Stimulated activated CD8-positive, alpha-beta memory T cell treated with anti-CD3 and anti-CD28 coated beads, Interleukin-7, amount 100 ng/mL, for 48 hours (primary cell): Measurements from ENCODE around the gene NANOS1.

ENCODE experiments used
- DNase-seq, 2 donors: peaks; one replicate each; pipeline ENCODE4 v3.0.0-alpha.2; 2020; ENCODE audit warnings: low read depth in 1 of 2; ENCODE audit errors: extremely low read depth in 1 of 2

Gene NANOS1

DNA sequence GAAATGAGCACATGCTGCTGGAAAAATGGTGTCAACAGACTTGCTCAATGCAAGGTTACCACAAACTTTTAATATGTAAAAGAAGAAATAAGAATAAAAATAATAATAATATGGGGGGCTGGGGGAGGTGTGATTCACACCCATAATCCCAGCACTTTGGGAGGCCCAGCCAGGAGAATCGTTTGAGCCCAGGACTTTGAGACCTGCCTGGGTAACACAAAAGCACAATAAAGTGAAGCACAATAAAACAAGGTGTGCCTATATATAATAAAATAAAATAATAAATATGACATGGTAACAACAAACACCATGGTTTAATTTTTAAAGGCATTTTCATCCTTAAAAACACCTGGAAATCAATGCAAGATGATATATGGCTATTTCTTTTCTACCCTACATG is 26.0 kb downstream of the NANOS1 start:
- no peak for DNase-seq

DNA sequence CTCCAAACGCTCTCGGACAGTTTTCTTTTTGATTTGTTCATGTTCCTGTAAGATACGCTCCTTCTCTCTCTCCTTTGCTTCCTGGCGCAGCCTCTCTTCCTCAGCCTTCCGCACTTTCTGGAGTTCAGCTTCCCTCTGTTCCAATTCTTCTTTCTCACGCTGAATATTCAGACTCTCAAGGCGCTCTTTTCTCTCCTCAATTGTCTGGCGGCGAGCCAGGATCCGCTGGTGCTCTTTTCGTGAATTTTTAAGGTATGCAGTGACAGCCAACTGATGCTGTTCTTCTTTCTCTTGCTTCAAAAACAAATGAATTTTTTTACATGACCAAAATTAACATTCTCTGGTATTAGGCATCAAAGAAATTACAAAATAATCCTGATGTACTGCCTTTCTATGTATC is 28.5 kb downstream of the NANOS1 start:
- DNase-seq = no peak

DNA sequence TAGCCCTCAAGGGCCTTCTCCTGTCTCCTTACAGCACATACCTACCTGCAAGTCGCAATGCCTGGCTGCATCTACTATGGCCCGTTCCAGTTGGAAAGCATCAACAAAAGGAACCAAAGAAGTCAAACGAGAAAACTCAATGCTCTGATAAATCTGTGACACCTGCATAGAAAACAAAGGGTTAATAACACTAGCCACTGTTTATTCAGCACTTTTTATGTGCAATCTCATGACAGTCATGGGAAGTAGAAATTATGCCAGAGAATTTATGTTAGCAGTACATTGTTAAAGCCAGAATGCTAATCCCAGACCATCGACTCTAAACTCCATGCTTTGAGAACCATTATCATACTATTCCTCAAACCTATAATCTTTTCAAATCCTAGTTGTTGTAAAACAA is 30.0 kb downstream of the NANOS1 start:
- DNase-seq = no peak

DNA sequence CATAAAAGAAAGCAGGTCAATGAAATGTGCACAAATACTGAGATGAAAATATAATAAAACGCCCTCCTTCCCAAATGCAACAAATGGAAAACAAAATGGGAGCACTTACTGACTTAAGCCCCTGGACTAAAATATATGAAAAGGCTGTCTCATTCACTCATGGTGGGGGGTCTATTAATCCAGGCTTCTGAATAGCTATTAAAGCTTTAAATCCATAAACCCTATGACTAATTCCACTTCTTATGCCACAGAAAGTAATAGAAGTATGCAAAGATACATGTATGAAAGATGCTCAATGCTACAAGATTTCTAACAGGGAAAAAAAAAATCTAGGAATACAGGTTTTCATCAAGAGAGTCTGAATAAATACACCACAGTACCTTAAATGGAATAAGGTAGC is 30.6 kb downstream of the NANOS1 start:
- DNase-seq = no peak

DNA sequence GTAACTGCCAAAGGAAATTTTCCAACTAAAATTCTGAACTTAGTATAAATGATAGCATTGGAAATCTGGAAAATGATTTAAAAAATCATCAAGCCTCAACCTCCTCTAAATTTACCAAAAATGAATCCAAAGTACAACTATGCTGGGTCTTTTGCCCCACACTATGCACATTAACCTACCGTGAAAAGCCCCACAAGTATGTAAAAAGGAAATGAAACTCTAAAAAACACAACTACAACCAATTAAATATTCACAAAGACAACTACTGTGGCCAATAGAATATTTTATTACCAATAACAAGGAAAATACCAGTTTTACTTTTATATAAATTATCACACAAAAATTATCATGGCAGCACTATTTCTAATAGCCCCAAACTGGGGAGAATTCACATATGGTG is 31.8 kb downstream of the NANOS1 start:
- DNase-seq = no peak

DNA sequence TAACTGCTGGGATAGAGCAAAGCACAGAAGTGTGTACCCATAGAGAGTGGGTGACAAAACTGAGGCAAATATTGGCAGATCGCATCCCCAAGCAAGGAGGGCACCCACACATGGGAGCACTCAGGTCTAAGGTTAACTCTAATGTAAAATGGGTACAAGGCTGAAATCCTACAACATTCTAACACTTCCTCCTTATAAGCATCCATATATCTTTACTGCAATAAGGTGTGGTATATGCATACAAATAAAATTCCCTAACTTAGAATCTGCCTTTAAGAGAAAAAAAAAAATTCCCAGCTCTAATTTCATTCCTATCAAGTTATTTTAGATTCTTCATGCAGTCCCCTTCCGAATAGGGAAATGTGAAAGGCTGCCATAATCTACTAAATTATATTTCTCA is 32.4 kb downstream of the NANOS1 start:
- no peak for DNase-seq

DNA sequence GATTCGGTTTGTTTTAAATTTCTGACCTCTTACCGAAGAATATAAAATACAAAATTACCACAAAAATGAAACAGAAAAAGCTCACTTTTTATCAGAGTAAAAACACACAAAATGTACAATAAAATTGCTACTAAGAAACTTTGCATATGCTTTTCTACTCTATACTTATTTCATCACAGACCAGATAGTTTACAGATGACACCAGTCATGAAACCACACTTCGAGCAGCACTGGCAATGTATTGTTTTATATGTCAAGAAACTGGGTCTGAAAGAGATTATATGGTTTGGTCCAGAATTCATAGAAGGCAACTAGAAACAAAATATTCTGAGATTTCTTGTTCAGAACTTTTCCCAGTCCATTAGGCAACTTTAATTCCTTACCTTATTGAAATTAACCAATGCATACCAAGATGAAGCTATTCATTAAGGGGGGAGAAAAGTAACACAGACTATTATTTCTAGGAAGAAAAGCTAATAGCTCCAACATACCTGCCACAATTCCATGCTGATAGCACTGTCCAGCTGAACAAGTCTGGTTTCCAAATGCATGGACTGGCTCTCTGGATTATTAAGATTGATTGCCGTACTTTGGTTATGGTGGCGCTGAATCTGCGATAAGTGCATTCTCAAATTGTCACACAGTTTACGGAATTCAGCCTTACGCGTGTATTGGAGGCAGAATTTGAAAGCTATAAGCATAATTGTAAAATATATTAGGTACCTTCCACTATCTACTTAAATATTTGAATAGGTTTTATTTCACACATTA is 41.1 kb downstream of the NANOS1 start:
- no peak for DNase-seq

DNA sequence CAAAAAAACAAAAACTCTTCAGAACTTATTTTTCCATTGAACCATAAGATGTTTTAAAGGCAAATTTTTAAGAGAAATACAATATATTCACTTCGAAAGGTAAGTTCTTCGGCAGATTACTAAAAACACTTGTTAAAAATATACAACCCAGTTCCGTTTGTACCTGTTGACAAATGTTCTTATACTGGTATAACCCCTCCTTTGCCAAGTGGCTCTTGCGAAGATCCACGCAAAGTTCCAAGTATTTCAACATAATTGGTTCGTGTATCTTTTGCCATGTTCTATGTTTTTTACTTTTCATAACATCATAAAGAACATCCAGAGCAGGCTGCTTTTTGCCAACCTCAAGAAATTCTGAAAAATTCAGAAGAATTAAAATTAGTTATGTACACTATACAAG is 44.1 kb downstream of the NANOS1 start:
- DNase-seq = no peak

DNA sequence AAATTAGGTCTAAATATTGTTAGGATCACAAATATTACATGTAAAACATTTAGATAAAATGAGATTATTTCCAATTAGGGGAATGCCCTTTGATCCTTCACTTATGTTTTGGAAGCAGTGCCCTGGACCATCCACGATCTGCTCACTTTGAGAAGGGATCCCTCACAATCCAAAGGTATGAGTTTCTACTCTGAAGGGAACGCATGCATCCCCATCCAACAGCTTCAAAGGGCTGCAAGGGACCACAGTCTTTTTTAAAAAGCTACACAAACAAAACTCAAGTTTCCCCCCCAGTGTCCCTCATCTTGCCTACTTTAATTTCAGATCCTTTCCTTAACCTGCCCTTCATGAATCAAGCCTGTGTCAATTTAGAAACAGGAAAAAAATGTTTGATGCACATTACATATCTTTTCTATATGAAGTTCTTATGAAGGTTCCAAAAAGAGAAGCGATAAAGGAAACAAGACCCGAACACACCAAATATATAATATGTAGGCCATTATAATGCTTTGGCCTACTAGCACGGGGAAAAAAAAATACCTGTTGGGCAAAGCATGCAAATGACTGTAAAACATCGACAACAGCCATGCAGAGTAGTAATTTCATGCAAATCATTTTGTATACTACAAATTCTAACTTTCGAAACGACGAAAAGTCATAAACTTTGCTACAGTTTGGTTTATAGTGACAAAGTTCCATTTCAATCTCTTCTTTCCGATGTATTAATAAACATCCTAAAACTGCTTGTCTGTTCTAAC is 49.1 kb downstream of the NANOS1 start:
- DNase-seq = no peak

DNA sequence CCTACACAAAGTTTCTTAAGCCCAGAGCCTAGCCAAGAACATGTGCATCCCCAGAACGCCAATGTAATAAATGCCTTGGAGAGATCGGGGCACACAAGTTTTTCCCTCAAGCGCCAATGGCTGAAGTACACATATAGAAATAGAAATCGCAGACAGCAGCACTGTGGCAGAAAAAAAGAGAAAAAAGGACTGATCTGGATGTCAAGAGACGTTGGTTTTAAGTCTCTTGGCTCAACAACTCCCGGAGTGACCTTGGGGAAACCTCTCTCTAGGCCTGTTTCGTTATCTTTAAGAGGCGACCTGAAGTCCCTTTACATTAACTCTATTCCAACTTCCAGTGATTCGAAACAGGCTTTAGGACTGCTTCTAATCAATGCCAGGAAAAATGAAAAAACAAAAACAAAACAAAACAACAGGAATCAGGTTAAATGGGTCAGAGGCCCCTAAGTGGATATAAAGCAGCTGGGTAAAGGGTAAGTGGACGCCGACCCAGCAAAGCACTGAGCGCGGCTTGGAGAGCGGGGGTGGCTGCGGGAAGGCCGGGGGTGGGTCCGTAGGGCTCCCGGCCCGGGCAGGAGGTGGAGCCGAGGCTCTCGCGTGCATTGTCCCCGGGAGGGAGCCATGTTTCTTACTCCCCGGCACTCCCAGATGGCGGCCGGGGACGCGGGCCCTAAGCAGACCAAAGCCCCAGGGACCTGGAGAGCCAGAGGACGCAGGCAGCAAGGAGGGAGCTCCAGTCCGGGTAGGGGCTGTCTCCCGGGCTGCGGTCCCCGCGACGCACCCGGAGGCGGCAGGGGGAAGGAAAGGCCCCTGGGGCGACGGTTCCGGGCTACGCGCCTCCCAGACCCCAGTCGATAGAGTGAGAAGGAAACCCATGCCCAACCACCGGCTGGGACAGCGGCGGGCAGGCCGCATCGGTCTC is 50.3 kb downstream of the NANOS1 start:
- DNase-seq = peak; percentile 44 to 67

DNA sequence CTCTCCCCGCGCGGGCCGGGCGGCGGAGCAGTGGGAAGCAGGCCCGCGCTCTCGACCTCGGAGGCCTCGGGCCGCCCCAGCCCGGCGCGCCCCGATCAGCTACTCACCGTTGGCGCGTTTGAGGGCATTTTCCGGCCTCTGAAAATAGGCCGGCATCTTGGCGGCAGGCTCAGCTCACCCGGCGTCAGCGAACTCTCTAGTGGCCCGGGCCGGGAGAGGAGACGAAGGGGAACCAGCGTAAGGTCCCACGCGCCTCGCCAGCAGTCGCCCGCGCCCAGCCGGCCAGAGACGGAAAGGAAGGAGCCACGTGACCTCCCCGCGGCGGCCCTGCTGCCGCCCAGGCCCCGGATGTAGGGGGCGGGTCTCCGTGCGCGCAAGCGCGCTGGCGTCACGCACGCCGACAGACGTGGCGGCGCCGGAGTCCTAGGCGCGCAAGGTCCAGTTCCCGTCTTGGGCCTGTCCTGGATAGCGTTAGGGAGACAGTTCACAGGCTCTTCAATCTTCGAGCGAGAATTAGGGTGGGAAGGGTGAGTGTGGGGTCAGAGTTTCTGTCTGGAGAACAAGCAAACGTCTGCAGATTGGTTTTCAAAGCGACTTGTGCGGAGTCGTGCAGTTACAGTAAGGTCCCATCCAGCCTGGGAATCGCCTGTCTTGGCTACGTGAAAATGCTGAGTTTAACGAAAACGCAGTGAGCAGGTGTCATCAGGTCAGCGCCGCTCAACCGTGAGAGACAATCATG is 51.2 kb downstream of the NANOS1 start, which contains the start of gene EIF3A:
Gene EIF3A, minus strand, starts transcription at position 297 of the 739 bp plus-strand sequence. Its CDS starts 141 bp downstream, at position 156.
- DNase-seq = peak; percentile 83 to 90
